ENCODE results near the gene ZNF678. TPM values are rescaled to one million over a fixed set of nuclear protein-coding genes. Genes with fewer than 3 reads are reported as not detected.
"Not testable (repeated sequence)": the region's sequence is repeated elsewhere in the genome, so short reads cannot be mapped to it uniquely, and the experiment has no call there.

ZNF678 gene
- total RNA-seq, 2 experiments from 2014 or later, result 2.8 to 2.9 TPM

DNA sequence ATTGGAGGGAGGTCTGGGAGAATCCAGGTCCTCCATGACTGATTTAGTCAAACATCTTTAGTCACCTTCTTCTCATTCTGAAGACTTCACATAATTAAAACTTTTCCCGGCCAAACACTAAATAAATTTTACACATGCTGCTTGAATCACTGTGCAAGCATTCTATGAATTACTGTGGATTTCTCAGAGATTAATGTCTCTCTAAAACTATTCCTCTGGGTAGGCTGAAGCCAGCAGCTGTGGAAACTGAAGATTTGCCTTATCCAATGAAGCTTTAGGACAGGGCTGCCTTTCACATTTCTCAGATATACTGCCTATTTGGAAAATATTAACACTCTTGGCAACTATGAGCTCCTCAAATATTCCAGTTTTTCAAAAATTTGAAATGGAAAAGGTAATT lies 110.1 kb downstream of the ZNF678 start:
- CTCF ChIA-PET, result no interaction called here
- Histone ChIP-seq H3K9me3 (ENCODE audit: control insufficient read depth in 1 of 2, insufficient read depth in 1 of 2, low read length in 2 of 2) (peaks cover 15 to 85% of the 10 kb centered on the region in 2 experiments), H3K27me3 (ENCODE audit: control insufficient read depth in 1 of 2, insufficient read depth in 2 of 2, low read length in 2 of 2) (no peaks in the 10 kb centered on the region), H3K4me1 (ENCODE audit: insufficient read depth, low read length) (no peaks in the 10 kb centered on the region), H3K36me3 (ENCODE audit: insufficient read depth, low read length) (no peaks in the 10 kb centered on the region), H3K27ac (ENCODE audit: low read depth in 1 of 2, low read length in 2 of 2) (no peak overlapping the region), H3K4me3 (ENCODE audit: low read length) (no peak overlapping the region)
- H3K27me3 Mint-ChIP-seq, result no peaks in the 10 kb centered on the region
- H3K4me3 Mint-ChIP-seq, result no peak overlapping the region
- H3K4me1 Mint-ChIP-seq (ENCODE audit: low read depth), result no peaks in the 10 kb centered on the region
- DNase-seq (no peak), ATAC-seq (ENCODE audit: poor library complexity) (no peak)
- H3K36me3 Mint-ChIP-seq (ENCODE audit: low read depth), result peaks cover 65% of the 10 kb centered on the region
- H3K27ac Mint-ChIP-seq, result no peak overlapping the region
- intact Hi-C loops (cut with DNase I, micrococcal nuclease), result no loop called here
- H3K9me3 Mint-ChIP-seq, result peaks cover 33% of the 10 kb centered on the region
- POLR2A ChIA-PET, result no interaction called here
- TF ChIP-seq, protein P1, sequence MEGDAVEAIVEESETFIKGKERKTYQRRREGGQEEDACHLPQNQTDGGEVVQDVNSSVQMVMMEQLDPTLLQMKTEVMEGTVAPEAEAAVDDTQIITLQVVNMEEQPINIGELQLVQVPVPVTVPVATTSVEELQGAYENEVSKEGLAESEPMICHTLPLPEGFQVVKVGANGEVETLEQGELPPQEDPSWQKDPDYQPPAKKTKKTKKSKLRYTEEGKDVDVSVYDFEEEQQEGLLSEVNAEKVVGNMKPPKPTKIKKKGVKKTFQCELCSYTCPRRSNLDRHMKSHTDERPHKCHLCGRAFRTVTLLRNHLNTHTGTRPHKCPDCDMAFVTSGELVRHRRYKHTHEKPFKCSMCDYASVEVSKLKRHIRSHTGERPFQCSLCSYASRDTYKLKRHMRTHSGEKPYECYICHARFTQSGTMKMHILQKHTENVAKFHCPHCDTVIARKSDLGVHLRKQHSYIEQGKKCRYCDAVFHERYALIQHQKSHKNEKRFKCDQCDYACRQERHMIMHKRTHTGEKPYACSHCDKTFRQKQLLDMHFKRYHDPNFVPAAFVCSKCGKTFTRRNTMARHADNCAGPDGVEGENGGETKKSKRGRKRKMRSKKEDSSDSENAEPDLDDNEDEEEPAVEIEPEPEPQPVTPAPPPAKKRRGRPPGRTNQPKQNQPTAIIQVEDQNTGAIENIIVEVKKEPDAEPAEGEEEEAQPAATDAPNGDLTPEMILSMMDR (IDR thresholded peaks at IDR 0.05), result no peak

DNA sequence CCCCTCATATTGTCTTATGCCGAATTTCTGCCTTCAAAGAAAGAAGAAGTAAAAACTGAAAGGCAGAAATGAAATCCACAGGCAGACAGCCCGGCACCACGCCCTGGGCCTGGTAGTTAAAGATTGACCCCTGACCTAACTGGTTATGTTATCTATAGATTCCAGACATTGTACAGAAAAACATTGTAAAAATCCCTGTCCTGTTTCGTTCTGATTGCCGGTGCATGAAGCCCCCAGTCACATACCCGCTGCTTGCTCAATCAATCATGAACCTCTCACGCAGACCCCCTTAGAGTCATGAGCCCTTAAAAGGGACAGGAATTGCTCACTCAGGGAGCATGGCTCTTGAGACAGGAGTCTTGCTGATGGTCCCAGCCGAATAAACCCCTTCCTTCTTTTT lies 122.5 kb downstream of the ZNF678 start:
- no peak overlapping the region for H3K4me3 ChIP-seq (ENCODE audit: low read length)
- peaks cover 20% of the 10 kb centered on the region for H3K36me3 Mint-ChIP-seq (ENCODE audit: low read depth)
- H3K9me3 ChIP-seq (ENCODE audit: control insufficient read depth in 1 of 2, insufficient read depth in 1 of 2, low read length in 2 of 2), result peaks cover 20 to 72% of the 10 kb centered on the region in 2 experiments
- H3K4me1 ChIP-seq (ENCODE audit: insufficient read depth, low read length), result no peaks in the 10 kb centered on the region
- no peaks in the 10 kb centered on the region for H3K27me3 ChIP-seq (ENCODE audit: control insufficient read depth in 1 of 2, insufficient read depth in 2 of 2, low read length in 2 of 2)
- H3K27ac ChIP-seq (ENCODE audit: low read depth in 1 of 2, low read length in 2 of 2), result no peak overlapping the region
- ATAC-seq (ENCODE audit: poor library complexity) (no peak), DNase-seq (no peak)
- no peaks in the 10 kb centered on the region for H3K4me1 Mint-ChIP-seq (ENCODE audit: low read depth)
- intact Hi-C loops (cut with DNase I, micrococcal nuclease), result no loop called here
- H3K27me3 Mint-ChIP-seq, result no peaks in the 10 kb centered on the region
- H3K27ac Mint-ChIP-seq, result no peak overlapping the region
- POLR2A ChIA-PET, result no interaction called here
- no peaks in the 10 kb centered on the region for H3K36me3 ChIP-seq (ENCODE audit: insufficient read depth, low read length)
- peaks cover 28% of the 10 kb centered on the region for H3K9me3 Mint-ChIP-seq
- H3K4me3 Mint-ChIP-seq, result no peak overlapping the region
- TF ChIP-seq, protein P1 (IDR thresholded peaks at IDR 0.05), result no peak
- CTCF ChIA-PET, result interaction anchor here (0.6 kb wide), 1 partner anchor 292 kb away, joined by 3 read pairs; no protein-coding TSS in a partner anchor

DNA sequence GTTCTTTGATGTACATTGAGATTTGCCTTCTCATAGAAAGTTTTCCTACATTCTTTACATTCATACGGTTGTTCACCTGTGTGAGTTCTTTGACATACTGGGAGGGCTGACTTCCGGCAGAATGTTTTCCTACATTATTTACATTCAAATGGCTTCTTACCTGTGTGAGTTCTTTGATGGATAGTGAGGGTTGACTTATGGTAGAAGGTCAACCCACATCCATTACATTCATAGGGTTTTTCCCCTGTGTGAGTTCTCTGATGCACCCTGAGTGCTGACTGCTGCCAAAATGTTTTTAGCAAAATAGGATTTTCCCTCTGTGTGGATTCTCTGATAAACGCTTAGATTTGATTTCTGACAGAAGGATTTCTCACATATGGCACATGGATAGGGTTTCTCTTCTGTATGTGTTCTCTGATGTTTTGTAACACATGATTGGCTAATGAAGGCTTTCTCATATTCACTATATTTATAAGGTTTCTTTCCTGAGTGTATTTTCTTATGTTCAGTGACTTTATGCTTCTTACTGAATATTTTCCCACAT lies 134.0 kb downstream of the ZNF678 start:
- Histone ChIP-seq H3K4me1 (ENCODE audit: insufficient read depth, low read length) (no peaks in the 10 kb centered on the region), H3K27me3 (ENCODE audit: control insufficient read depth in 1 of 2, insufficient read depth in 2 of 2, low read length in 2 of 2) (no peaks in the 10 kb centered on the region), H3K36me3 (ENCODE audit: insufficient read depth, low read length) (no peaks in the 10 kb centered on the region), H3K27ac (ENCODE audit: low read depth in 1 of 2, low read length in 2 of 2) (no peak overlapping the region), H3K9me3 (ENCODE audit: control insufficient read depth in 1 of 2, insufficient read depth in 1 of 2, low read length in 2 of 2) (peaks cover 19 to 49% of the 10 kb centered on the region in 2 experiments), H3K4me3 (ENCODE audit: low read length) (no peak overlapping the region)
- TF ChIP-seq, protein P1 (IDR thresholded peaks at IDR 0.05), result no peak
- H3K36me3 Mint-ChIP-seq (ENCODE audit: low read depth), result peaks cover 32% of the 10 kb centered on the region
- H3K4me1 Mint-ChIP-seq (ENCODE audit: low read depth), result no peaks in the 10 kb centered on the region
- intact Hi-C loops (cut with DNase I, micrococcal nuclease), result no loop called here
- peaks cover 15% of the 10 kb centered on the region for H3K27me3 Mint-ChIP-seq
- peaks cover 26% of the 10 kb centered on the region for H3K9me3 Mint-ChIP-seq
- H3K4me3 Mint-ChIP-seq, result no peak overlapping the region
- ChIA-PET POLR2A (no interaction called here), CTCF (no interaction called here)
- ATAC-seq (ENCODE audit: poor library complexity) (no peak), DNase-seq (no peak)
- H3K27ac Mint-ChIP-seq, result no peak overlapping the region

DNA sequence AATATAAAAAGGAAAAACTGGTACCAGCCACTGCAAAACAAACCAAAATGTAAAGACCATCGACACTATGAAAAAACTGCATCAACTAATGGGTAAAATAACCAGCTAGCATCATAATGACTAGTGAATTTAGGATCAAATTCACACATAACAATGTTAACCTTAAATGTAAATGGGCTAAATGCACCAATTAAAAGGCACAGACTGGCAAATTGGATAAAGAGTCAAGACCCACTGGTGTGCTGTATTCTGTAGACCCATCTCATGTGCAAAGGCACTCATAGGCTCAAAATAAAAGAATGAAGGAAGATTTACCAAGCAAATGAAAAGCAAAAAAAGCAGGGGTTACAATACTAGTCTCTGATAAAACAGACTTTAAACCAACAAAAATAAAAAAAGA lies 138.3 kb downstream of the ZNF678 start:
- H3K4me3 Mint-ChIP-seq; H3K4me3 ChIP-seq (ENCODE audit: low read length); H3K27ac Mint-ChIP-seq; intact Hi-C loops (cut with DNase I, micrococcal nuclease); H3K36me3 ChIP-seq (ENCODE audit: insufficient read depth, low read length); H3K4me1 ChIP-seq (ENCODE audit: insufficient read depth, low read length); ATAC-seq (ENCODE audit: poor library complexity); H3K27ac ChIP-seq (ENCODE audit: low read depth in 1 of 2, low read length in 2 of 2); POLR2A ChIA-PET; CTCF ChIA-PET; H3K27me3 ChIP-seq (ENCODE audit: control insufficient read depth in 1 of 2, insufficient read depth in 2 of 2, low read length in 2 of 2); DNase-seq; H3K4me1 Mint-ChIP-seq (ENCODE audit: low read depth): not testable (repeated sequence)
- Mint-ChIP-seq H3K9me3 (peaks cover 27% of the 10 kb centered on the region), H3K27me3 (peaks cover 10% of the 10 kb centered on the region), H3K36me3 (ENCODE audit: low read depth) (peaks cover 42% of the 10 kb centered on the region)
- H3K9me3 ChIP-seq (ENCODE audit: control insufficient read depth in 1 of 2, insufficient read depth in 1 of 2, low read length in 2 of 2), result peaks cover 8 to 24% of the 10 kb centered on the region in 2 experiments
